SK-N-SH (cell line): ENCODE measurements around the gene DTX3.

ENCODE experiments used
- EZH2phosphoT487 ChIP-seq: fragments of 200-600 bp; sonication (generic); IDR thresholded peaks from 2 replicates; pipeline ENCODE4 v1.6.1; 2017; ENCODE audit warnings: low read depth, mixed run types, mild to moderate bottlenecking, antibody characterized with exemption, moderate library complexity, borderline replicate concordance
- GABPA ChIP-seq: IDR thresholded peaks from 2 replicates; pipeline ENCODE4 v1.4.0; 2012; ENCODE audit warnings: low read depth, mild to moderate bottlenecking
- RFX5 ChIP-seq: IDR thresholded peaks from 2 replicates; pipeline ENCODE4 v1.6.1; 2012; ENCODE audit warnings: mild to moderate bottlenecking, improper control_type of control experiment, low read length
- RXRA ChIP-seq: IDR thresholded peaks from 2 replicates; pipeline ENCODE4 v1.4.0; 2012; ENCODE audit warnings: low read depth, mild to moderate bottlenecking, borderline replicate concordance
- TAF1 ChIP-seq: IDR thresholded peaks from 2 replicates; pipeline ENCODE4 v1.6.1; 2012; ENCODE audit warnings: low read depth, mild to moderate bottlenecking, low read length, moderate library complexity, borderline replicate concordance
- TF ChIP-seq, protein P1 (sequence below): IDR thresholded peaks from 2 replicates; pipeline ENCODE4 v1.4.0; 2012; ENCODE audit warnings: low read depth, borderline replicate concordance
- TF ChIP-seq, protein P2 (sequence below): fragments of 200-600 bp; sonication (generic); IDR thresholded peaks from 2 replicates; pipeline ENCODE4 v1.6.1; 2017; ENCODE audit warnings: antibody characterized with exemption, mild to moderate bottlenecking, moderate library complexity
- TF ChIP-seq, protein P3 (sequence below): IDR thresholded peaks from 2 replicates; pipeline ENCODE4 v1.4.0; 2012; ENCODE audit warnings: low read depth, borderline replicate concordance

DNA sequence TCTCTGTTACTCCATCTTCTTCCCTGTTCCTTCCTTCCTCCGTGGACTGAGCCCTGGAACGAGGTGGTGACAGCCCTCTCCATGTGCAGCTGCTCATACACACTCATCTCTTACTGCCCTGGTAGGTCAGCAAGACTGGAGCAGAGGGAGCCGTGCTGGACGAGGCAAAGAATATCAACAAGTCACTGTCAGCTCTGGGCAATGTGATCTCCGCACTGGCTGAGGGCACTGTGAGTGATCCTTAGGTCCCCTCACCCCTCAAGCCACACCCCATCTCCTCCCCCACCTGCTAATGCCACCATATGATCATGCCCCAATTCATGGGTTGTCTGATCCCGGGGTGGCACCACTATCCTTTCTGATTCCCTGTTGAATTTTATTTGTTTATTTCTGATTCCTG is 35.8 kb upstream of the DTX3 start:
- TF ChIP-seq EZH2phosphoT487 (no peak), RXRA (no peak), TAF1 (no peak), RFX5 (no peak), GABPA (no peak)
- TF ChIP-seq, protein P1, sequence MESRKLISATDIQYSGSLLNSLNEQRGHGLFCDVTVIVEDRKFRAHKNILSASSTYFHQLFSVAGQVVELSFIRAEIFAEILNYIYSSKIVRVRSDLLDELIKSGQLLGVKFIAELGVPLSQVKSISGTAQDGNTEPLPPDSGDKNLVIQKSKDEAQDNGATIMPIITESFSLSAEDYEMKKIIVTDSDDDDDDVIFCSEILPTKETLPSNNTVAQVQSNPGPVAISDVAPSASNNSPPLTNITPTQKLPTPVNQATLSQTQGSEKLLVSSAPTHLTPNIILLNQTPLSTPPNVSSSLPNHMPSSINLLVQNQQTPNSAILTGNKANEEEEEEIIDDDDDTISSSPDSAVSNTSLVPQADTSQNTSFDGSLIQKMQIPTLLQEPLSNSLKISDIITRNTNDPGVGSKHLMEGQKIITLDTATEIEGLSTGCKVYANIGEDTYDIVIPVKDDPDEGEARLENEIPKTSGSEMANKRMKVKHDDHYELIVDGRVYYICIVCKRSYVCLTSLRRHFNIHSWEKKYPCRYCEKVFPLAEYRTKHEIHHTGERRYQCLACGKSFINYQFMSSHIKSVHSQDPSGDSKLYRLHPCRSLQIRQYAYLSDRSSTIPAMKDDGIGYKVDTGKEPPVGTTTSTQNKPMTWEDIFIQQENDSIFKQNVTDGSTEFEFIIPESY, result no peak
- TF ChIP-seq, protein P2, sequence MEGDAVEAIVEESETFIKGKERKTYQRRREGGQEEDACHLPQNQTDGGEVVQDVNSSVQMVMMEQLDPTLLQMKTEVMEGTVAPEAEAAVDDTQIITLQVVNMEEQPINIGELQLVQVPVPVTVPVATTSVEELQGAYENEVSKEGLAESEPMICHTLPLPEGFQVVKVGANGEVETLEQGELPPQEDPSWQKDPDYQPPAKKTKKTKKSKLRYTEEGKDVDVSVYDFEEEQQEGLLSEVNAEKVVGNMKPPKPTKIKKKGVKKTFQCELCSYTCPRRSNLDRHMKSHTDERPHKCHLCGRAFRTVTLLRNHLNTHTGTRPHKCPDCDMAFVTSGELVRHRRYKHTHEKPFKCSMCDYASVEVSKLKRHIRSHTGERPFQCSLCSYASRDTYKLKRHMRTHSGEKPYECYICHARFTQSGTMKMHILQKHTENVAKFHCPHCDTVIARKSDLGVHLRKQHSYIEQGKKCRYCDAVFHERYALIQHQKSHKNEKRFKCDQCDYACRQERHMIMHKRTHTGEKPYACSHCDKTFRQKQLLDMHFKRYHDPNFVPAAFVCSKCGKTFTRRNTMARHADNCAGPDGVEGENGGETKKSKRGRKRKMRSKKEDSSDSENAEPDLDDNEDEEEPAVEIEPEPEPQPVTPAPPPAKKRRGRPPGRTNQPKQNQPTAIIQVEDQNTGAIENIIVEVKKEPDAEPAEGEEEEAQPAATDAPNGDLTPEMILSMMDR, result no peak
- TF ChIP-seq, protein P3, sequence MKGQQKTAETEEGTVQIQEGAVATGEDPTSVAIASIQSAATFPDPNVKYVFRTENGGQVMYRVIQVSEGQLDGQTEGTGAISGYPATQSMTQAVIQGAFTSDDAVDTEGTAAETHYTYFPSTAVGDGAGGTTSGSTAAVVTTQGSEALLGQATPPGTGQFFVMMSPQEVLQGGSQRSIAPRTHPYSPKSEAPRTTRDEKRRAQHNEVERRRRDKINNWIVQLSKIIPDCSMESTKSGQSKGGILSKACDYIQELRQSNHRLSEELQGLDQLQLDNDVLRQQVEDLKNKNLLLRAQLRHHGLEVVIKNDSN, result no peak
